HEK293 (cell line): ENCODE data around the gene ENDOD1.

Experiments
- CTCF ChIA-PET: fragments of 350-600 bp; formaldehyde crosslinking; extraction: SDS; loops from one replicate; lab custom pipeline; 2021; ENCODE audit warnings: antibody characterized with exemption; lab: Yijun Ruan, JAX
- POLR2A ChIA-PET: fragments of 300-600 bp; formaldehyde crosslinking; extraction: SDS; loops from one replicate; lab custom pipeline; 2020; ENCODE audit warnings: antibody characterized with exemption, inconsistent platforms; lab: Yijun Ruan, JAX
- H3K27ac ChIP-seq: fragments of 200-500 bp; sonication (Bioruptor generic); 2 replicates; pipeline ENCODE4 v1.5.1; 2014; ENCODE audit warnings: low read depth, low read length, control low read depth, inconsistent platforms; ENCODE audit errors: extremely low read depth
- H3K36me3 ChIP-seq, 2 experiments: fragments of 200-500 bp in 1 of 2; sonication (Bioruptor generic) in 1 of 2; 1 replicate in 1 of 2; 2 replicates in 1 of 2; pipeline ENCODE4 v1.5.1; 2014 to 2017; ENCODE audit warnings: inconsistent platforms in 2 of 2, low read length in 2 of 2; ENCODE audit not compliant: control insufficient read depth in 2 of 2, insufficient read depth in 1 of 2
- H3K4me1 ChIP-seq: fragments of 200-500 bp; sonication (Bioruptor generic); 2 replicates; pipeline ENCODE4 v1.5.1; 2014; ENCODE audit warnings: mild to moderate bottlenecking, low read length, inconsistent platforms; ENCODE audit not compliant: control insufficient read depth, insufficient read depth
- H3K4me3 ChIP-seq: 2 replicates; pipeline ENCODE4 v1.5.1; 2011; ENCODE audit warnings: low read depth, mild to moderate bottlenecking, control low read depth, low read length, moderate library complexity
- H3K9me3 ChIP-seq: fragments of 200-500 bp; sonication (Bioruptor generic); 2 replicates; pipeline ENCODE4 v1.5.1; 2014; ENCODE audit warnings: low read depth, low read length, inconsistent platforms; ENCODE audit not compliant: control insufficient read depth, insufficient read depth
- FEZF1 ChIP-seq: fragments of 450-650 bp; formaldehyde crosslinking; IDR thresholded peaks from 2 replicates; pipeline ENCODE4 v1.5.1; 2016; ENCODE audit warnings: missing biosample characterization, missing genetic modification characterization
- KLF8 ChIP-seq: fragments of 450-650 bp; formaldehyde crosslinking; IDR thresholded peaks from 2 replicates; pipeline ENCODE4 v1.5.1; 2016; ENCODE audit warnings: missing biosample characterization, missing genetic modification characterization
- OSR2 ChIP-seq: fragments of 450-650 bp; formaldehyde crosslinking; IDR thresholded peaks from 2 replicates; pipeline ENCODE4 v1.5.1; 2016; ENCODE audit warnings: missing biosample characterization, missing genetic modification characterization
- TRIM28 ChIP-seq: IDR thresholded peaks from 2 replicates; pipeline ENCODE4 v1.6.1; 2011; ENCODE audit warnings: low read length, control low read depth, borderline replicate concordance
- ZNF121 ChIP-seq: fragments of 450-650 bp; formaldehyde crosslinking; IDR thresholded peaks from 2 replicates; pipeline ENCODE4 v1.5.1; 2016; ENCODE audit warnings: missing biosample characterization, missing genetic modification characterization
- ZNF169 ChIP-seq: fragments of 450-650 bp; formaldehyde crosslinking; IDR thresholded peaks from 2 replicates; pipeline ENCODE4 v1.5.1; 2016; ENCODE audit warnings: missing biosample characterization, missing genetic modification characterization
- ZNF221 ChIP-seq: fragments of 450-650 bp; formaldehyde crosslinking; IDR thresholded peaks from 2 replicates; pipeline ENCODE4 v1.5.1; 2017; ENCODE audit warnings: missing biosample characterization, missing genetic modification characterization, borderline replicate concordance
- ZNF660 ChIP-seq: fragments of 450-650 bp; IDR thresholded peaks from 2 replicates; pipeline ENCODE4 v1.5.1; 2018; ENCODE audit warnings: missing biosample characterization, mild to moderate bottlenecking, missing genetic modification characterization
- ZNF664 ChIP-seq: fragments of 450-650 bp; formaldehyde crosslinking; IDR thresholded peaks from 2 replicates; pipeline ENCODE4 v1.5.1; 2016; ENCODE audit warnings: missing biosample characterization, missing genetic modification characterization
- ZNF76 ChIP-seq: fragments of 450-650 bp; formaldehyde crosslinking; IDR thresholded peaks from 2 replicates; pipeline ENCODE4; 2016; ENCODE audit warnings: low read depth, missing biosample characterization, missing genetic modification characterization, borderline replicate concordance
- ZNF768 ChIP-seq: fragments of 450-650 bp; formaldehyde crosslinking; IDR thresholded peaks from 2 replicates; pipeline ENCODE4 v1.5.1; 2018; ENCODE audit warnings: missing biosample characterization, mild to moderate bottlenecking, missing genetic modification characterization
- TF ChIP-seq, protein P1 (sequence below): fragments of 450-650 bp; formaldehyde crosslinking; IDR thresholded peaks from 2 replicates; pipeline ENCODE4 v1.5.1; 2017; ENCODE audit warnings: missing biosample characterization, missing genetic modification characterization
- TF ChIP-seq, protein P2 (sequence below): fragments of 450-650 bp; IDR thresholded peaks from 2 replicates; pipeline ENCODE4 v1.5.1; 2018; ENCODE audit warnings: missing biosample characterization, missing genetic modification characterization
- TF ChIP-seq, protein P3 (sequence below): fragments of 450-650 bp; formaldehyde crosslinking; IDR thresholded peaks from 2 replicates; pipeline ENCODE4 v1.5.1; 2017; ENCODE audit warnings: missing biosample characterization, missing genetic modification characterization
- TF ChIP-seq, protein P4 (sequence below): fragments of 450-650 bp; formaldehyde crosslinking; IDR thresholded peaks from 2 replicates; pipeline ENCODE4 v1.5.1; 2017; ENCODE audit warnings: missing biosample characterization, mild to moderate bottlenecking, missing genetic modification characterization, moderate library complexity
- TF ChIP-seq, protein P5 (sequence below): fragments of 450-650 bp; formaldehyde crosslinking; IDR thresholded peaks from 2 replicates; pipeline ENCODE4 v1.5.1; 2016; ENCODE audit warnings: missing biosample characterization, missing genetic modification characterization, borderline replicate concordance

Gene ENDOD1

DNA sequence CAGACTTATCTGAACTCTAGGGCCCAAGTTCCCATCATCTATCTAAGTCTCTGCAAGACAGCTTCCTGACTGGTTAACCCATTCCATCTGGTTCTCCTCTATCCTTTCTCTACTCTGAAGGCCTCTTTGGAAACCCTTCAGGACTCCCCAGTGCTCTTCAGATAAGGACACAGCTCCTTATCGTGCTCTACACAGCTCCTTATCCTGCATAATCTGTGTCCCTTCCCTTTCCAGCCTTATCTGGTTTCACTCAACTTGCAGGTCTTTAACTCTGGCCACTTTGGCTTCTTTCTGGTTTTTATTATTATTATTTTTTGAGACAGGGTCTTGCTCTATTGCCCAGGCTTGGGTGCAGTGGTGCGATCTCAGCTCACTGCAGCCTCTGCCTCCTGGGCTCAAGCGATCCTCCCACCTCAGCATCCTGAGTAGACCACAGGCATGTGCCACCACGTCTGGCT is 10.6 kb downstream of the ENDOD1 start:
- TF ChIP-seq ZNF121 (tag by site-specific recombination) (0 out of 2 replicates have a peak, but pooled peaks have one; percentile 22), ZNF169 (tag by site-specific recombination) (no peak)
- no peak overlapping the region for H3K4me3 ChIP-seq
- H3K27ac ChIP-seq: no peak overlapping the region
- H3K36me3 ChIP-seq: no peaks in the 10 kb centered on the region
- H3K9me3 ChIP-seq: no peaks in the 10 kb centered on the region
- no peaks in the 10 kb centered on the region for H3K4me1 ChIP-seq
- ChIA-PET POLR2A (interaction anchor here (1.3 kb wide), 1 partner anchor 10 kb away, joined by 4 read pairs; no protein-coding TSS in a partner anchor), CTCF (interaction anchor here (2.0 kb wide), 1 partner anchor 8 kb away, joined by 6 read pairs; no protein-coding TSS in a partner anchor)

DNA sequence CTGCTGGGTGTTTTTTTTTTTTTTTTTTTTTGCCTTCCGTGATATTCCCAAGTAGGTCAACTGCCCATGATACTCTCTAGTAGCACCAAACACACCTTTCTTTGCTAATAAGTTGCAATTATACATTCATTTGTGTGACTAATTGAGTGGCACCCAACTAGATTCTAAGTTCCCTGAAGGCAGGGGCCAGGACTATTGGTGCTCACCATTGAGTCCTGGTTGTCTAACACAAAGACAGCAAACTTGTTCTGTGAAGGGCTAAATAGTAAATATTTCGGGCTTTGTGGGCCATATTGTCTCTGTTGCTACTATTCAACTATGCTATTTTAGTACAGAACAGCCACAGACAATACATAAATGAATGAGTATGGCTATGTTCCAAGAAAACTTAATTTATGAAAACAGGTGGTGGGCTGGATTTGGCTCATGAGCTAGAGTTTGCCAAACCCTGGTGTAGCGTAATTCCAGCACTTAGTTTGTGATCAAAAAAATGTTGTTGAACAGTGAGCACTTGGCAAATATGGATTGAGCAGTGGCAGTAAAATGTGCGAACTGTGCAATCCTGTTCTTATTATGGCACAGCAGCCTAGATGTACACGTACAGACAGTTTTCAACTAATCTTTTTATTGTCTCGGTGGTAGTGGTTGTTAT is 11.3 kb downstream of the ENDOD1 start:
- Histone ChIP-seq H3K4me3 (no peak overlapping the region), H3K9me3 (no peaks in the 10 kb centered on the region), H3K4me1 (no peaks in the 10 kb centered on the region), H3K27ac (no peak overlapping the region), H3K36me3 (no peaks in the 10 kb centered on the region)
- no peak for TF ChIP-seq TRIM28
- no peak for TF ChIP-seq KLF8 (tag by site-specific recombination)
- TF ChIP-seq, protein P1, sequence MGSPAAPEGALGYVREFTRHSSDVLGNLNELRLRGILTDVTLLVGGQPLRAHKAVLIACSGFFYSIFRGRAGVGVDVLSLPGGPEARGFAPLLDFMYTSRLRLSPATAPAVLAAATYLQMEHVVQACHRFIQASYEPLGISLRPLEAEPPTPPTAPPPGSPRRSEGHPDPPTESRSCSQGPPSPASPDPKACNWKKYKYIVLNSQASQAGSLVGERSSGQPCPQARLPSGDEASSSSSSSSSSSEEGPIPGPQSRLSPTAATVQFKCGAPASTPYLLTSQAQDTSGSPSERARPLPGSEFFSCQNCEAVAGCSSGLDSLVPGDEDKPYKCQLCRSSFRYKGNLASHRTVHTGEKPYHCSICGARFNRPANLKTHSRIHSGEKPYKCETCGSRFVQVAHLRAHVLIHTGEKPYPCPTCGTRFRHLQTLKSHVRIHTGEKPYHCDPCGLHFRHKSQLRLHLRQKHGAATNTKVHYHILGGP: no peak
- TF ChIP-seq ZNF221 (tag by site-specific recombination): no peak
- no peak for TF ChIP-seq FEZF1 (tag by site-specific recombination)
- TF ChIP-seq OSR2 (tag by site-specific recombination): no peak
- no peak for TF ChIP-seq ZNF76 (tag by site-specific recombination)
- POLR2A ChIA-PET: interaction anchor here (1.3 kb wide), 1 partner anchor 11 kb away, joined by 4 read pairs; no protein-coding TSS in a partner anchor
- CTCF ChIA-PET: interaction anchor here (0.6 to 2.0 kb wide), 4 partner anchors 9 to 51 kb away, joined by 3 to 6 read pairs (median 4); partner anchors contain the start of gene ENDOD1

DNA sequence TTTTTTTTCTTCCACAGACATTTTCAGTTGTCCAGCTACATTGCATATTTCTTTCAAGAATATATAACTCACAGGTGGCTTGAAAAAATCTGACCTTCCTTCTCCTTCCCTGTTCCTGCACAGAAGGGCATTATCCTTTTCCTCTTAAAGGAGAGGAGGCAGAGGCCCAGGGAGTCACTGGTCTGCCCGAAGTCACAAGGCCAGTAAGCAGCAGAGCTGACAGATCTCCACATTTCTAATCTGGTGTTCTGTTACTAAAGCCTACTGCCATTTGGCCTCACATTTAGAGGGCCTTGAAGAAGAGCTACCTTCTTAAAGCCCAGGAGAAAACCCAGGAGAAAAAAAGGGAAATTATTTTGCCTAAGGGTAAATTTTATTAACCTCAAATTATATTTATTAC is 12.3 kb downstream of the ENDOD1 start:
- Histone ChIP-seq H3K9me3 (no peaks in the 10 kb centered on the region), H3K36me3 (no peaks in the 10 kb centered on the region), H3K4me1 (0 out of 2 replicates have a peak, but pooled peaks cover 2% of the 10 kb centered on the region), H3K27ac (no peak overlapping the region), H3K4me3 (no peak overlapping the region)
- CTCF ChIA-PET: interaction anchor here (0.7 to 2.0 kb wide), 4 partner anchors 10 to 390 kb away, joined by 3 to 7 read pairs (median 5); partner anchors contain the start of gene ENDOD1
- POLR2A ChIA-PET: interaction anchor here (3.5 kb wide), 1 partner anchor 11 kb away, joined by 14 read pairs; the partner anchor contains the start of gene ENDOD1
- TF ChIP-seq, protein P2, sequence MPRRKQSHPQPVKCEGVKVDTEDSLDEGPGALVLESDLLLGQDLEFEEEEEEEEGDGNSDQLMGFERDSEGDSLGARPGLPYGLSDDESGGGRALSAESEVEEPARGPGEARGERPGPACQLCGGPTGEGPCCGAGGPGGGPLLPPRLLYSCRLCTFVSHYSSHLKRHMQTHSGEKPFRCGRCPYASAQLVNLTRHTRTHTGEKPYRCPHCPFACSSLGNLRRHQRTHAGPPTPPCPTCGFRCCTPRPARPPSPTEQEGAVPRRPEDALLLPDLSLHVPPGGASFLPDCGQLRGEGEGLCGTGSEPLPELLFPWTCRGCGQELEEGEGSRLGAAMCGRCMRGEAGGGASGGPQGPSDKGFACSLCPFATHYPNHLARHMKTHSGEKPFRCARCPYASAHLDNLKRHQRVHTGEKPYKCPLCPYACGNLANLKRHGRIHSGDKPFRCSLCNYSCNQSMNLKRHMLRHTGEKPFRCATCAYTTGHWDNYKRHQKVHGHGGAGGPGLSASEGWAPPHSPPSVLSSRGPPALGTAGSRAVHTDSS (tag by site-specific recombination): no peak
- TF ChIP-seq ZNF660 (tag by site-specific recombination) (no peak), ZNF768 (tag by site-specific recombination) (no peak), ZNF664 (no peak)
- TF ChIP-seq, protein P3, sequence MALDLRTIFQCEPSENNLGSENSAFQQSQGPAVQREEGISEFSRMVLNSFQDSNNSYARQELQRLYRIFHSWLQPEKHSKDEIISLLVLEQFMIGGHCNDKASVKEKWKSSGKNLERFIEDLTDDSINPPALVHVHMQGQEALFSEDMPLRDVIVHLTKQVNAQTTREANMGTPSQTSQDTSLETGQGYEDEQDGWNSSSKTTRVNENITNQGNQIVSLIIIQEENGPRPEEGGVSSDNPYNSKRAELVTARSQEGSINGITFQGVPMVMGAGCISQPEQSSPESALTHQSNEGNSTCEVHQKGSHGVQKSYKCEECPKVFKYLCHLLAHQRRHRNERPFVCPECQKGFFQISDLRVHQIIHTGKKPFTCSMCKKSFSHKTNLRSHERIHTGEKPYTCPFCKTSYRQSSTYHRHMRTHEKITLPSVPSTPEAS (tag by site-specific recombination): no peak
- TF ChIP-seq, protein P4, sequence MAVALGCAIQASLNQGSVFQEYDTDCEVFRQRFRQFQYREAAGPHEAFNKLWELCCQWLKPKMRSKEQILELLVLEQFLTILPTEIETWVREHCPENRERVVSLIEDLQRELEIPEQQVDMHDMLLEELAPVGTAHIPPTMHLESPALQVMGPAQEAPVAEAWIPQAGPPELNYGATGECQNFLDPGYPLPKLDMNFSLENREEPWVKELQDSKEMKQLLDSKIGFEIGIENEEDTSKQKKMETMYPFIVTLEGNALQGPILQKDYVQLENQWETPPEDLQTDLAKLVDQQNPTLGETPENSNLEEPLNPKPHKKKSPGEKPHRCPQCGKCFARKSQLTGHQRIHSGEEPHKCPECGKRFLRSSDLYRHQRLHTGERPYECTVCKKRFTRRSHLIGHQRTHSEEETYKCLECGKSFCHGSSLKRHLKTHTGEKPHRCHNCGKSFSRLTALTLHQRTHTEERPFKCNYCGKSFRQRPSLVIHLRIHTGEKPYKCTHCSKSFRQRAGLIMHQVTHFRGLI (tag by site-specific recombination): no peak
- TF ChIP-seq, protein P5, sequence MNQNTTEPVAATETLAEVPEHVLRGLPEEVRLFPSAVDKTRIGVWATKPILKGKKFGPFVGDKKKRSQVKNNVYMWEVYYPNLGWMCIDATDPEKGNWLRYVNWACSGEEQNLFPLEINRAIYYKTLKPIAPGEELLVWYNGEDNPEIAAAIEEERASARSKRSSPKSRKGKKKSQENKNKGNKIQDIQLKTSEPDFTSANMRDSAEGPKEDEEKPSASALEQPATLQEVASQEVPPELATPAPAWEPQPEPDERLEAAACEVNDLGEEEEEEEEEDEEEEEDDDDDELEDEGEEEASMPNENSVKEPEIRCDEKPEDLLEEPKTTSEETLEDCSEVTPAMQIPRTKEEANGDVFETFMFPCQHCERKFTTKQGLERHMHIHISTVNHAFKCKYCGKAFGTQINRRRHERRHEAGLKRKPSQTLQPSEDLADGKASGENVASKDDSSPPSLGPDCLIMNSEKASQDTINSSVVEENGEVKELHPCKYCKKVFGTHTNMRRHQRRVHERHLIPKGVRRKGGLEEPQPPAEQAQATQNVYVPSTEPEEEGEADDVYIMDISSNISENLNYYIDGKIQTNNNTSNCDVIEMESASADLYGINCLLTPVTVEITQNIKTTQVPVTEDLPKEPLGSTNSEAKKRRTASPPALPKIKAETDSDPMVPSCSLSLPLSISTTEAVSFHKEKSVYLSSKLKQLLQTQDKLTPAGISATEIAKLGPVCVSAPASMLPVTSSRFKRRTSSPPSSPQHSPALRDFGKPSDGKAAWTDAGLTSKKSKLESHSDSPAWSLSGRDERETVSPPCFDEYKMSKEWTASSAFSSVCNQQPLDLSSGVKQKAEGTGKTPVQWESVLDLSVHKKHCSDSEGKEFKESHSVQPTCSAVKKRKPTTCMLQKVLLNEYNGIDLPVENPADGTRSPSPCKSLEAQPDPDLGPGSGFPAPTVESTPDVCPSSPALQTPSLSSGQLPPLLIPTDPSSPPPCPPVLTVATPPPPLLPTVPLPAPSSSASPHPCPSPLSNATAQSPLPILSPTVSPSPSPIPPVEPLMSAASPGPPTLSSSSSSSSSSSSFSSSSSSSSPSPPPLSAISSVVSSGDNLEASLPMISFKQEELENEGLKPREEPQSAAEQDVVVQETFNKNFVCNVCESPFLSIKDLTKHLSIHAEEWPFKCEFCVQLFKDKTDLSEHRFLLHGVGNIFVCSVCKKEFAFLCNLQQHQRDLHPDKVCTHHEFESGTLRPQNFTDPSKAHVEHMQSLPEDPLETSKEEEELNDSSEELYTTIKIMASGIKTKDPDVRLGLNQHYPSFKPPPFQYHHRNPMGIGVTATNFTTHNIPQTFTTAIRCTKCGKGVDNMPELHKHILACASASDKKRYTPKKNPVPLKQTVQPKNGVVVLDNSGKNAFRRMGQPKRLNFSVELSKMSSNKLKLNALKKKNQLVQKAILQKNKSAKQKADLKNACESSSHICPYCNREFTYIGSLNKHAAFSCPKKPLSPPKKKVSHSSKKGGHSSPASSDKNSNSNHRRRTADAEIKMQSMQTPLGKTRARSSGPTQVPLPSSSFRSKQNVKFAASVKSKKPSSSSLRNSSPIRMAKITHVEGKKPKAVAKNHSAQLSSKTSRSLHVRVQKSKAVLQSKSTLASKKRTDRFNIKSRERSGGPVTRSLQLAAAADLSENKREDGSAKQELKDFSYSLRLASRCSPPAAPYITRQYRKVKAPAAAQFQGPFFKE (tag by site-specific recombination): no peak
